ENCODE data around the gene DNAAF5. TPM values are rescaled to one million over a fixed set of nuclear protein-coding genes. Genes with fewer than 3 reads are reported as not detected.

The DNAAF5 gene
- polyA plus RNA-seq, 4 donors, result 29.6 to 37.9 (median 33.2) TPM

GRCh38 chr7:703049-703448, 23.4 kb upstream of the DNAAF5 start:
- no peak for DNase-seq (ENCODE audit: low read depth in 4 of 4, low spot score in 3 of 4)

DNA sequence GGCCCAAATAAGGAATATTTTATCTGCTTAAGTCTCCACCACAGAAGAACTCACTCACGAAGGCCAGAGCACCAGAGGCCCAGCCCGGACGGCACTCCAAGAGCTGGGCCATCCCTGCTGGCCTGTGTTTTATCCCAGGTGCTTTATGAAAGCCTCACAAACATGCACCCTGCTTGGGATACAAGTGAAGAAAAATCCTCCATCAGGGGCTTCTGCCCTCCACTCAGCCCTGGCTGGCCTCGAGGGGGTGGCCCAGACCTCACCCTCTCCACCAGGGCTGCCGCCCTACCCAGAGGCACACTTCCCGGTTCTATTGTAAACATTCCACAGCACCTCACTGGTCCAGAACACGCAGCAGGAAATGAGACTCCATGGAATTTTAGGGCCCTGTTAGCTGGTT, 19.8 kb upstream of the DNAAF5 start:
- no peak for DNase-seq (ENCODE audit: low read depth in 4 of 4, low spot score in 3 of 4)

DNA sequence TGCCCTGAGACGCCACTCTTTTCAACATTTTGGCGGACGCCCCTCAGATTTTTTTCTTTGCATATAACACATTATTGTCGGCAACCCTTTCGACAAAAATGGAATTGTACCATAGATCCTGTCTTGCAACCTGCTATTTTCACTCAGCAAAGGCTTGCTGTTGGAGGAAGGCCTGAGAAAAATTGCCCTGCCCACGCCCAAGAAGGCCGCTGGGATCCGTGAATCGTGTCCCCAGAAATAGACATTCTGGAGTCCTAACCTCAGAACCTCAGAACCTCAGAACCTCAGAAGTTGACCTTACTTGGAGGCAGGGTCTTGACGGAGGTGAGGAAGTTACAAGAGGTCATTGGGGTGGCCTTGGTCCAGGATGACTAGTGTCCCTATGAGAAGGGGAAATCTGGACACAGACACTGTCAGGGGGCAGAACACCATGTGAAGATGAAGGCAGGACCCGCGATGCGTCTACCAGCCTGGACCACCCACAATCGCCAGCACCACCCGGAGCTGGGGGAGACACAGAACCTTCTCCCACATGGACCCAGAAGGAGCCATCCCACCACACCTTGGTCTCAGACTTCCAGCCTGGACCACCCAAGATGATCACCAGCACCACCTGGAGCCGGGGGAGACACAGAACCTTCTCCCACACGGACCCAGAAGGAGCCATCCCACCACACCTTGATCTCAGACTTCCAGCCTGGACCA, 19.1 kb upstream of the DNAAF5 start:
- no peak for DNase-seq (ENCODE audit: low read depth in 4 of 4, low spot score in 3 of 4)

- DNase-seq (ENCODE audit: low read depth in 4 of 4, low spot score in 3 of 4), result no peak
Measured at GRCh38 chr7:710161-710560, 16.3 kb upstream of the DNAAF5 start.

DNA sequence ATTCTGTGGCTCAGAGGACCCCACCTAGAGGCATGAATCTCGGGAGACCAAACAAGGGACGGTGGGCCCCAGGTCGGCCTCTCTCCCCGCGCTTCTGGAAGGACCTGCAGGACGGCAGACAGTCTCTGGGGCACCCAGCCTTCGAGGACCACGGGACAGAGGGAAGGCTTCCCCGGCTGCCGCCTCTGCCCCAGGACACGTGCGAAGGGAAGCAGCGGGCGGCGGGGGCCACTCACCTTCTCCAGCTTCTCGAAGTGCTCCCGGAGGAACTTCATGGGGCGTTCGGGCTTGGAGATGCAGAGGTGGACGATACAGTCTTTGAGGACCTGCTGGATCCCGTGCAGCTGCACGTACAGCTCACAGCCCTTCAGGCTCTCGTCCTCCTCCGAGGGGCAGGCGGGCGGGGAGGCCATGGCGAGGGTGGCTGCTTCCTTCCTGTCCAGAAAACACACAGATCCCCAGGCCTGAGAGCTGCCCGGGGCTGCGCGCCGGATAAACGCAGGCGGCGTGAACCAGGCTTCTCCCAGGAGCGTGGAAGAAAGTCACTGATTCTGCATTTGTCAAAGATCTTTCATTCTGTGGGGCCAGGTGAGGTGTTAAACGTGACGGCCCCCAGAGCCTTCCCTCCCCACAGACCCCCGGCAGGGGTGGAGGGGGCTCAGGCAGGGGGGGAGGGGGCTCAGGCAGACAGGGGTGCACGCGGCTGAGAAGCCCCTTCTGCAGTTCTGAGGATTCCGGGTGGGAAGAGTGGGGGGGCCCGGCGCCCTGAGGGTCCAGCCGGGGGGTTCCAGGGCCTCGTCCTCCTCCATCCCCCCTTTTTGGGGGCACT, 15.2 kb upstream of the DNAAF5 start:
- no peak for DNase-seq (ENCODE audit: low read depth in 4 of 4, low spot score in 3 of 4)

- DNase-seq (ENCODE audit: low read depth in 4 of 4, low spot score in 3 of 4), result no peak
Measured at GRCh38 chr7:711922-712380, 14.5 kb upstream of the DNAAF5 start.

DNA sequence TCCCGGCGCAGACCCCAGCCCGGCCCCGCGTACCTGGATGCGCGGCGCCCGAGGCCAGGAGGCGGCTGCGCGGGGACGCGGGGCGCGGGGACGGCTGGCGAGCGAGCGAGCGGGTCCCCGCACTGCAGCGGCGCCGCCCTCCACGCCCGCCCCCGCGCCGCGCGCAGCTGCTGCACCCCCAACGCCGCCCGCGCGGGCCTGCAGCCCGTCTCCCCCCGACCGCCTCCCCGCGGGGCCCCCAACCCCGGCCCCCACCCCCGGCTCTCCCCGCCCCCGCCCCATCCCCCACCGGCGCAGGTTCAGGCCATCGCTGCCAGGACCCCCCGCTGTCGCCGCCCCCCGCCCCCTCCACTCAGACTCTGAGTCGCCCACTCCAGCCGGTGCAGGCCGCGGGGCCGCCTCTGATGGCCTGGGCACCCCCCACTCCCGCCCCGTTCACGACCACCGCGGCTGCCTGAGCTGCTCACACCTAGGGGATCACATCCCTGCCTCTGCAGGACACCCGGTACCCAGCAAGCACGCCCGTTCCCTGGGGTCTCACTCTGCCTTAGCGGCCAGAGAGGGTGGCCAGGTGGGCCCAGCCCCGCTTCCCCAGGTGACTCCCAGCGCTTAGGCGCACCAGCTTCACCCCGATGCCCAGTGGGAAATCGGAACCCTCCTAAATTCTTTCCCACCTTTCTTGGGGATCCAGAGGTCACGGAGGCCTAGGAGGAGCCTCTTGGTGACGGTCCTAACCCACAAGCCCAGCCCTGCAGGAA, 13.9 kb upstream of the DNAAF5 start:
- DNase-seq (ENCODE audit: low read depth in 4 of 4, low spot score in 3 of 4), result no peak

DNA sequence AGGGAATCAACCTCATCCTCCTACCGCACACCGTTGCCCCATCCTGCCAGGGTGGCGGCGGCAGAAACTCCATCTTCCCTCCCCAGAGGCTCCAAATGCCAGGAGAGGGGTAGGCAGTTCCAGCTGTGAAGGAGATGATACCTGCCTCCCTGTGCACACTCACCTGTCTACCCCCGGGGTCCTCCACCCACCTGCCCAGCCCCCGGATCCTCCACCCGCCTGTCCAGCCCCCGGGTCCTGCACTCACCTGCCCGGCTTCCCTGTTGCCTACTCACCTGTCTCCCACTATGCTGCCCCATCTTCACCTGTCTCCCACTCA, 13.4 kb upstream of the DNAAF5 start:
- DNase-seq (ENCODE audit: low read depth in 4 of 4, low spot score in 3 of 4), result no peak

DNA sequence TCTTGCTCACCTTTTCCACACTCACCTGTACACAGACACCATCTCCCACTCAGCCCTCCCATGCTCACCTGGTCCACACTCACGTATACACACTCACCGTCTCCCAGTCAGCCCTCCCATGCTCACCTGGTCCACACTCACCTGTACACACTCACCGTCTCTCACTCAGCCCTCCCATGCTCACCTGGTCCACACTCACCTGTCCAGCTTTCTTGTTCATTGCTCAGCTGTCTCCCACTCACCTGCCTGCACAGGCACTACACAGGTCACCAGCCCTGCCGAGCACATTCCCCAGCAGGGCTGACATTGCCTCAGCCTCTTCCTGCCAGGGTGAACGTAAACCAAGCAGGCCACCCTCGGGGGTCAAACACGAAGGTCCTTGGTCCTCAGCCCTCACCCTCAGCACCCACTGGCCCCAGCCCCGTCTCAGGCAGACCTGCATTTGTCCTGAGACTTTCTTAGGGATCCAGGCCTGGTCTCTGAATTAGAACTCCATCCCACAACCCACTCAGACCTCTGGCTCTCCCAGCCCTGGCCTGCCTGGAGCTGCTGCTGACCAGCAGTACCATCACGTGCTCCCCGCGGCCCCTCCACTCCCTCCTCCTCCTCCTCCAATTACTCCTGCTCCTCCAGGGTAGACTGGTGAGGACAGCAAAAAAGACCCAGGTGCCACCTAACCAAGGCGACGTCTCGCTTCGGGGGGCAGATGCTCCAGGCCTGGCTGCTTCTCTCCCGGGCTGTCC, 12.8 kb upstream of the DNAAF5 start:
- no peak for DNase-seq (ENCODE audit: low read depth in 4 of 4, low spot score in 3 of 4)

- DNase-seq (ENCODE audit: low read depth in 4 of 4, low spot score in 3 of 4), result no peak
Measured at GRCh38 chr7:714251-714671, 12.2 kb upstream of the DNAAF5 start.

DNA sequence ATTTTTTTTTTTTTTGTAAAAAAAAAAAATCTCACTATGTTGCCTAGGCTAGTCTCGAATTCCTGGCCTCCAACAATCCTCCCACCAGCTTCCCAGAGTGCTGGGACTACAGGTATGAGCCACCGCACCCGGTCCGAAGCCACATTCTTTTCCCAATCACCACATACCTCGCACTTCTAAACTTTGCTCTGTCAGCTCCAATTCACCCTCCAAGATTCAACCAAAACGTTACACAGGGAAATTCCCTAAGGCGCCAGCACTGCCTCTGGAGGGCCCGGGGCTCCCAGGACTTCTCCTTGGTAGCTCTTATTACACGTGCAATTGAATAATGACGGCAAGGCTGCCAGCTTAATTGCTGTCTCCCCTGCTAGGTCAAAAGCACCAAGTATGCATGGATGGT, 10.3 kb upstream of the DNAAF5 start:
- DNase-seq (ENCODE audit: low read depth in 4 of 4, low spot score in 3 of 4), result no peak

DNA sequence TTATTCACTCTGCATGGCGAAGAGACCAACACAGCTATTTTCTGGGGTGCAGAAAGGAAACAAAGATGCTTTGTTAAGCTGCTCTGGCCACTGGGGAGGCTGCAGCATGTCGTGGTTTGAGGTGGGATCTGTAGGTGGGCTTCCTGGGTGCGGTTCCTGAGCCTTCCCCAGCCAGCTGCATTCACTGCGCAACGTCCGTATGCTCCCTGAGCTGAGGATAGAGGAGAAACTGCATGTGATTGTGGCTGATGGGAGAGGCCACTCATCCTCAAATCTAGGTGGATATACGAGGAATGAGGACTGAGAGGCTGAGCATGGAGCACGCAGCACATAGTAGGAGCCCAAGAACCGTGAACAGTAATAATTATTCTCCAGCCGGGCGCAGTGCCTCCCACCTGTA, 9.9 kb upstream of the DNAAF5 start:
- DNase-seq (ENCODE audit: low read depth in 4 of 4, low spot score in 3 of 4), result no peak

DNA sequence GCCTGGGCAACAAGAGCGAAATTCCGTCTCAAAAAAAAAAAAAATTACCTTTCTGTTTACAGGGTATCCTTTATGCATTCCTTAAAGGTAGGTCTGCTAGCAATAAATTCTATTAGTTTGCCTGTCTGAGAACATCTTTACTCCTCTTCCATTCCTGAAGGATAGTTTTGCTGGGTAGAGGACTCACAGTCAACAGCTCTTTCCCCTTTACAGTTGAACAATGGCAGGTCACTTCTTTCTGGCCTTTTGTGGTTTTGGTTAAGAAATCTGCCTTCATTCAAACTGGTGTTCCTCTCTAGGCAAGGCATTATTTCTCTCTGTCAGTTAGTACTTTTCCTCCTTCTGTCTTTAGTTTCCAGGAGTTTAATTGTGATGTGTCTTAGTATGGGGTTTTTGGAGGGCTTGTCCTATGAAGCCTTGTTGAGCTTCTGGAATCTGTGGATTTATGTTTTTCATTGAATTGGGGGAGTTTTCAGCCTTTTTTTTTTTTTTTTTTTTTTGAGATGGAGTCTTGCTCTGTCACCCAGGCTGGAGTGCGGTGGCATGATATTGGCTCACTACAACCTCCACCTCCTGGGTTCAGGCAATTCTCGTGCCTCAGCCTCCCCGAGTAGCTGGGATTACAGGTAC, 4.8 kb upstream of the DNAAF5 start:
- no peak for DNase-seq (ENCODE audit: low read depth in 4 of 4, low spot score in 3 of 4)

DNA sequence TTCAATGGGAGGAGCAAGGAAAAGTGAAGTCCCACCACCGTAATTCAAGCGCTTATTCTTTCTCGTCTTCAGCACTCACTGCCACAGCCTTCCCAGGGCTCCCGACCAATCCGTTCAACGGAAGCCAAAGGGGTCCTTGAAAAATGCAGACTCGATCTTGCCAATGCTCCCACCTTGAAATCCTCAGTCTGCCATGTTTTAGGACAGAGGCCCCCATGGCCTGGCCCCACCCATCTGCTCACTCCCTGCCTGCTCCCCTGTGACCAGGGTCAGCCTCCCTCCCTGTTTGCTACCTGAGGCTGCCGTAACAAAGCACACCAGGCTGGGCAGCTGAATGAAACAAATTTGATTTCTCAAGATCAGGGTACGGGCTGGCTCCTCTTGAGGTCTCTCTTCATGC, 3.0 kb upstream of the DNAAF5 start:
- no peak for DNase-seq (ENCODE audit: low read depth in 4 of 4, low spot score in 3 of 4)

- no peak for DNase-seq (ENCODE audit: low read depth in 4 of 4, low spot score in 3 of 4)
Measured at GRCh38 chr7:724298-724697, 2.2 kb upstream of the DNAAF5 start.

- DNase-seq (ENCODE audit: low read depth in 4 of 4, low spot score in 3 of 4), result no peak
Measured at GRCh38 chr7:725223-726005, 1.1 kb upstream of the DNAAF5 start.

GRCh38 chr7:726854-727103, 280 bp downstream of the DNAAF5 start:
- no peak for DNase-seq (ENCODE audit: low read depth in 4 of 4, low spot score in 3 of 4)

- no peak for DNase-seq (ENCODE audit: low read depth in 4 of 4, low spot score in 3 of 4)
Measured at GRCh38 chr7:727104-727805, 756 bp downstream of the DNAAF5 start, which contains the start of gene PRKAR1B. Gene PRKAR1B, minus strand, starts transcription at chr7:727281. Its CDS starts 15,776 bp downstream, at chr7:711505.

DNA sequence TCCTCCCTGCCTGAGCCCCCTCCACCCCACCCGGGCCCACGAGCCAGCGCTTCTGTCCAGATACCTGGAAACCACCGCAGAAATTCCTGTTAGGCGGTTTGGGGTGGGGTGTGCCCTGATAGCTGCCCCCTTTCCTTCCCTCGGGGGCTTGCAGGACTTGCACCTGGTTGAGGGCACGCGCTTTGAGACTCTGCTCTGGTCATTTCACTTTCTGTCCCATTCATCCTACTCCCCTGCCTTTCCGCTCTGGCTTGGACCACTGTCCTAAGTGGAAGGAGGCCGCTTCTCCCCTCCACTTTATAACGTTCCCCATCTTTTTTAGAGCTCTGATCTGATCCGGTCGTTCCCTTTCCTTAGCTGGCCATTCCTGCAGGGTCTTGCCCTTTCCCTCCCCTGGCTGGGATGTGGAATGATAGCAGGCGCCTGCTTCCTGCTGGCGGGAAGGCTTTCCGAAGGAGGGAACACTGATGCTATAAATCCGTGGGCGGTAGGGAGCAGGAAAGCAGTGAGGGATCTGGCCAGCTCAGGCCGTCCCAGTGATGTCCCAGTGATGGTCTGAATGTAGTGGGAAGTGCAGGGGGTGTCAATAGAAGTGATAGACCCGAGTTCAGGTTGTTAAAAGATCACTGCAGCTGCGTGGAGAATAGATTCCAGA, 1.4 kb downstream of the DNAAF5 start:
- no peak for DNase-seq (ENCODE audit: low read depth in 4 of 4, low spot score in 3 of 4)

All from right renal pelvis (tissue), 4 donors.